GM12878 (cell line): ENCODE data around the gene ALDH18A1. TPM values are rescaled to one million over a fixed set of nuclear protein-coding genes. Genes with fewer than 3 reads are reported as not detected.

Experiments
- ATAC-seq: fragments of 200-7000 bp; cut with Tn5 transposase; 3 replicates; pipeline ENCODE4 v1.9.1; 2020; ENCODE audit warnings: mild to moderate bottlenecking, moderate library complexity
- BruUV-seq: library from RNA; stranded (reverse); fragments of 400-500 nt; replicated peaks from 2 replicates; lab custom pipeline; 2021; lab: Mats Ljungman, UMichigan
- CTCF ChIA-PET: fragments of 300-600 bp; sonication (Branson Sonifier 250); formaldehyde crosslinking; extraction: SDS; loops from one replicate; lab custom pipeline; 2021; ENCODE audit warnings: inconsistent platforms; lab: Yijun Ruan, JAX
- POLR2A ChIA-PET: fragments of 350-600 bp; formaldehyde crosslinking; extraction: SDS; loops from one replicate; lab custom pipeline; 2021; ENCODE audit warnings: inconsistent platforms; lab: Charles Lee
- RAD21 ChIA-PET: fragments of 300-600 bp; sonication (Branson Sonifier 250); formaldehyde crosslinking; loops from one replicate; lab custom pipeline; 2023; ENCODE audit warnings: antibody characterized with exemption; ENCODE audit not compliant: unreplicated experiment; lab: Charles Lee
- SMC1A ChIA-PET: fragments of 300-600 bp; sonication (Branson Sonifier 250); formaldehyde crosslinking; loops from one replicate; lab custom pipeline; 2023; ENCODE audit not compliant: unreplicated experiment, uncharacterized antibody; lab: Charles Lee
- DNase-seq: peaks from one replicate; pipeline ENCODE4 v3.0.0-alpha.2; 2011; ENCODE audit warnings: low read depth, low spot score
- FAIRE-seq: peaks from 3 replicates; lab custom pipeline; 2011; peaks lifted over from hg19 to GRCh38; lab: Jason Lieb, UNC
- H2AFZ ChIP-seq: 2 replicates; pipeline ENCODE4 v1.6.0; 2011; ENCODE audit warnings: low read depth, low read length, control low read depth; ENCODE audit not compliant: control insufficient read depth
- H3K27ac ChIP-seq: 2 replicates; pipeline ENCODE4 v1.5.1; 2011; ENCODE audit warnings: control low read depth; ENCODE audit not compliant: control insufficient read depth, insufficient read depth
- H3K27me3 ChIP-seq, 2 experiments: replicated peaks in 1 of 2; 2 replicates each; pipeline versions ENCODE4 v1.6.0 to v1.6.1; 2011; ENCODE audit warnings: low read length in 1 of 2; ENCODE audit not compliant: control insufficient read depth in 2 of 2, insufficient read depth in 2 of 2
- H3K36me3 ChIP-seq, 2 experiments: 2 replicates each; pipeline ENCODE4 v1.5.1; 2011; ENCODE audit warnings: low read length in 1 of 2; ENCODE audit not compliant: control insufficient read depth in 2 of 2, insufficient read depth in 2 of 2
- H3K4me1 ChIP-seq: 2 replicates; pipeline ENCODE4 v1.6.1; 2011; ENCODE audit warnings: mild to moderate bottlenecking, low read length, moderate library complexity, mixed read lengths; ENCODE audit not compliant: control insufficient read depth, insufficient read depth
- H3K4me2 ChIP-seq: 2 replicates; pipeline ENCODE4 v1.6.0; 2011; ENCODE audit warnings: control low read depth; ENCODE audit not compliant: control insufficient read depth, insufficient read depth
- H3K4me3 ChIP-seq: fragments of 200-600 bp; sonication (generic); 2 replicates; pipeline ENCODE4 v1.5.1; 2016
- H3K79me2 ChIP-seq: 2 replicates; pipeline ENCODE4 v1.6.0; 2011; ENCODE audit warnings: low read length; ENCODE audit not compliant: control insufficient read depth, insufficient read depth
- H3K9ac ChIP-seq: 2 replicates; pipeline ENCODE4 v1.8.0; 2011; ENCODE audit warnings: low read length, control low read depth, mixed read lengths; ENCODE audit not compliant: control insufficient read depth, insufficient read depth
- H3K9me3 ChIP-seq: replicated peaks from 3 replicates; pipeline ENCODE4 v1.5.1; 2011; ENCODE audit warnings: mild to moderate bottlenecking, low read length; ENCODE audit not compliant: control insufficient read depth, insufficient read depth
- H4K20me1 ChIP-seq: 2 replicates; pipeline ENCODE4 v1.6.0; 2011; ENCODE audit not compliant: control insufficient read depth, insufficient read depth
- CBFB ChIP-seq: IDR thresholded peaks from 2 replicates; pipeline ENCODE4 v1.6.1; 2016; ENCODE audit warnings: antibody characterized with exemption, low read depth
- ESRRA ChIP-seq: IDR thresholded peaks from 2 replicates; pipeline ENCODE4 v1.6.1; 2012; ENCODE audit warnings: mild to moderate bottlenecking, low read length, improper control_type of control experiment
- HDAC2 ChIP-seq: fragments of 200-600 bp; sonication (generic); IDR thresholded peaks from 2 replicates; pipeline ENCODE4 v1.6.1; 2017
- IRF4 ChIP-seq: IDR thresholded peaks from 2 replicates; pipeline ENCODE4 v1.6.1; 2011; ENCODE audit warnings: low read depth, low read length
- MEF2B ChIP-seq: fragments of 450-650 bp; IDR thresholded peaks from 2 replicates; pipeline ENCODE4 v1.6.1; 2018; ENCODE audit warnings: mild to moderate bottlenecking, moderate library complexity; ENCODE audit not compliant: partially characterized antibody, poor library complexity, severe bottlenecking
- NFXL1 ChIP-seq: fragments of 450-650 bp; IDR thresholded peaks from 2 replicates; pipeline ENCODE4 v1.6.1; 2017; ENCODE audit warnings: antibody characterized with exemption, mild to moderate bottlenecking, borderline replicate concordance
- NR2F1 ChIP-seq: fragments of 450-650 bp; conservative IDR thresholded peaks from 2 replicates; pipeline ENCODE4 v1.6.1; 2017; ENCODE audit warnings: mild to moderate bottlenecking
- POLR2AphosphoS2 ChIP-seq: IDR thresholded peaks from 2 replicates; pipeline ENCODE4 v1.6.1; 2011; ENCODE audit warnings: low read depth, mild to moderate bottlenecking, low read length, improper control_type of control experiment, moderate library complexity
- RFX5 ChIP-seq: IDR thresholded peaks from 2 replicates; pipeline ENCODE4 v1.6.1; 2011; ENCODE audit warnings: low read depth, low read length, improper control_type of control experiment
- SPI1 ChIP-seq: IDR thresholded peaks from 2 replicates; pipeline ENCODE4 v1.6.1; 2011; ENCODE audit warnings: low read depth, mild to moderate bottlenecking, low read length, moderate library complexity, borderline replicate concordance; ENCODE audit not compliant: insufficient read depth
- SREBF1 ChIP-seq: IDR thresholded peaks from 2 replicates; pipeline ENCODE4 v1.6.1; 2012; ENCODE audit warnings: mild to moderate bottlenecking, low read length
- SUPT20H ChIP-seq: IDR thresholded peaks from 2 replicates; pipeline ENCODE4 v1.6.1; 2011; ENCODE audit warnings: low read depth, mild to moderate bottlenecking, low read length, moderate library complexity, borderline replicate concordance; ENCODE audit not compliant: control insufficient read depth
- ZNF622 ChIP-seq: fragments of 450-650 bp; IDR thresholded peaks from 2 replicates; pipeline ENCODE4 v1.6.1; 2017; ENCODE audit warnings: mild to moderate bottlenecking, inconsistent platforms
- WGBS: methylation state at CpG from one replicate; pipeline ENCODE4 v1.1.6; 2016; ENCODE audit warnings: low lambda C conversion rate; ENCODE audit not compliant: insufficient replicate concordance, insufficient coverage; ENCODE audit errors: missing lambda C conversion rate; 5-methylcytosine and 5-hydroxymethylcytosine counted together
- in situ Hi-C: fragments of 300-500 bp; cut with MboI; formaldehyde crosslinking; loops from 9 replicates; pipeline ENCODE4 v1.14.3; 2018; ENCODE audit warnings: mixed read lengths
- intact Hi-C: fragments of 100-400 bp; cut with micrococcal nuclease; formaldehyde crosslinking; loops from one replicate; pipeline ENCODE4 v1.14.2; 2022; ENCODE audit not compliant: unreplicated experiment
- polyA plus RNA-seq, 11 experiments: library from polyadenylated mRNA; depleted of rRNA in 4 of 11; unstranded in 6 of 11; stranded (reverse) in 5 of 11; fragments of >200 nt; fragmentation: Nextera tagmentation in 4 of 11; fragmentation: Illumina TruSeq in 1 of 11; extraction: Ambion mirVana in 4 of 11; extraction: Trizol in 1 of 11; gene quantifications; 1 replicate in 1 of 11; 2 replicates in 10 of 11; pipeline versions ENCODE4 v1.2.1 to v1.2.3, GENCODE V29; 2011 to 2016; ENCODE audit warnings: inconsistent platforms in 2 of 11, missing spikeins in 2 of 11, low read depth in 1 of 11
- total RNA-seq, 4 experiments: library from RNA; depleted of rRNA in 3 of 4; stranded (reverse); fragments of >200 nt in 3 of 4; fragmentation: Illumina TruSeq in 1 of 4; extraction: Trizol in 1 of 4; gene quantifications; 2 replicates each; pipeline versions ENCODE4 v1.2.1 to v1.2.3, GENCODE V29; 2013 to 2021
- TF ChIP-seq, protein P1 (sequence below): fragments of 450-650 bp; IDR thresholded peaks from 2 replicates; pipeline ENCODE4 v1.6.1; 2016; ENCODE audit warnings: mild to moderate bottlenecking
- TF ChIP-seq, protein P2 (sequence below): IDR thresholded peaks from 2 replicates; pipeline ENCODE4 v1.6.1; 2012; ENCODE audit warnings: low read depth, low read length, improper control_type of control experiment

The ALDH18A1 gene
- total and polyA plus RNA-seq, 10 of the 15 experiments (the other 5 are each of a cell fraction or from before 2014, with no cell fraction given) = 24.3 to 118 (median 99.3) TPM

DNA sequence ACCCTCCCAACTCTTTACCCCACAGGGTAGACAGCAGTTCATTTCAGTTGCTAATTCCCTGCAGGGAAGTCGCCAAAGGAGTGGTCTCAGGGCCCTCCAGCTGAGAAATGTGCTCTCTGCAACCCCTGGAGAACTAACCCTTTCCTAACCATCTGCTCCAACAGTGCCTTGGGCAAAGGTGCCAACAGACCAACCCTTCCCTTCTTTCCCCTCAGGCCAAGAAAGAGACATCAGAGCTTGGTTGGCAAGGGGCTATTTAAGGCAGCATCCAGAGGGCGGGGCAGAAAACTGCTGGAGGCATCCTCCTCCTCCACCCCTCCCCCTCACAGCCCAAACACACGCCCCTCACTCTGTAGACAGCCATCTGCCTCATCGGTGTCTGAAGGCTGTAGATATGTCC lies 97.0 kb downstream of the ALDH18A1 start:
- in situ Hi-C loops = no loop called here
- no peak for FAIRE-seq

DNA sequence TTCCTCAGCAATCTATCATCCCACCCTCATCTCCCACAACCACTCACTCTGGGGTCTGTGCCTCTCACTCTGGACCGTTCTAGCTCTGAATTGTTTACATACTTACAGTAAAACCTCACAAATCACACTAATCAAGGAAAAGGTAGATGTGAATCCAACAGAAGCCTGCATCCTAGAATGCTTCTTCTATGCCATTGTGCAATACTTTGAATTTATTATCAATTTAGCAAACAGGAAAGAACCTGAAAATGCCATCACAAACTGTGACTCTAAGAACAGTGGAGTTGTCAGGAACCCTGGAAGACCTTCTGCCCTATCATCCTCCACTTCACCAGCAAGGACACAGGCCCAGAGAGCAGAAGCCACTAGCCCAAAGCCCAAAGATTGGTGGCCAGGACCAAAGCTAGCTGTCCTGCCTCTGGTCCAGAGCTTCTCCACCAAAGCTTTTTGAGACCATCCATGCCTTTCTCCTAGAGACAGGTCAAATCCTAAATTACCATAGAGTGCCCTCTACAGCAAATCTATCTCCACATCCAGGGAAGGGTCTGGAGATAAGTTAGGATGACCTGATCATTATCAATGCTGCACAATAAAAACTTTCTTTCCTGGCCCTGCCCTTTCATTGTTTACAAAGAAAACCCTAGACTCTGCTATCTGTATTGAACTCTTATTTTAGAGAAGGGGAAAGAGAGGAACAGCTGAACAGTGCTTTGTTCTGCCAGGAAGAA lies 97.8 kb downstream of the ALDH18A1 start:
- ATAC-seq (no peak), FAIRE-seq (no peak), DNase-seq (no peak)
- H3K9me3 ChIP-seq = no peaks in the 10 kb centered on the region
- no peaks in the 10 kb centered on the region for H3K79me2 ChIP-seq
- H4K20me1 ChIP-seq = peaks cover 2% of the 10 kb centered on the region; the same call in 1 of the 2 replicates
- H3K27me3 ChIP-seq = peaks cover 3% of the 10 kb centered on the region in 2 experiments; a peak in 3 of 4 replicates
- ChIA-PET CTCF (no interaction called here), SMC1A (no interaction called here), POLR2A (no interaction called here), RAD21 (no interaction called here)
- H2AFZ ChIP-seq = no peak overlapping the region
- BruUV-seq = no TSS peak
- in situ Hi-C loops (no loop called here), intact Hi-C loops (no loop called here)
- H3K36me3 ChIP-seq = no peaks in the 10 kb centered on the region
- WGBS = 19% methylated on average over 1 of the region's 1 CpG
- no peaks in the 10 kb centered on the region; the same call in 1 of the 2 replicates for H3K4me1 ChIP-seq
- H3K9ac ChIP-seq = no peak overlapping the region
- H3K4me3 ChIP-seq = no peak overlapping the region
- H3K4me2 ChIP-seq = no peak overlapping the region
- H3K27ac ChIP-seq = no peak overlapping the region
- TF ChIP-seq POLR2AphosphoS2 = no peak
- TF ChIP-seq NR2F1 = no peak
- TF ChIP-seq NFXL1 = no peak
- TF ChIP-seq RFX5 = no peak
- TF ChIP-seq, protein P1, sequence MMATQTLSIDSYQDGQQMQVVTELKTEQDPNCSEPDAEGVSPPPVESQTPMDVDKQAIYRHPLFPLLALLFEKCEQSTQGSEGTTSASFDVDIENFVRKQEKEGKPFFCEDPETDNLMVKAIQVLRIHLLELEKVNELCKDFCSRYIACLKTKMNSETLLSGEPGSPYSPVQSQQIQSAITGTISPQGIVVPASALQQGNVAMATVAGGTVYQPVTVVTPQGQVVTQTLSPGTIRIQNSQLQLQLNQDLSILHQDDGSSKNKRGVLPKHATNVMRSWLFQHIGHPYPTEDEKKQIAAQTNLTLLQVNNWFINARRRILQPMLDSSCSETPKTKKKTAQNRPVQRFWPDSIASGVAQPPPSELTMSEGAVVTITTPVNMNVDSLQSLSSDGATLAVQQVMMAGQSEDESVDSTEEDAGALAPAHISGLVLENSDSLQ = no peak
- no peak for TF ChIP-seq ZNF622
- TF ChIP-seq SPI1 = no peak
- TF ChIP-seq MEF2B = no peak
- no peak for TF ChIP-seq SUPT20H
- no peak for TF ChIP-seq CBFB

More for the DNA sequence above, 97.0 kb downstream of the ALDH18A1 start:
- peaks cover 3% of the 10 kb centered on the region in 2 experiments; a peak in 3 of 4 replicates for H3K27me3 ChIP-seq
- TF ChIP-seq SREBF1 (no peak), ESRRA (no peak), IRF4 (no peak), HDAC2 (no peak)
- TF ChIP-seq, protein P2, sequence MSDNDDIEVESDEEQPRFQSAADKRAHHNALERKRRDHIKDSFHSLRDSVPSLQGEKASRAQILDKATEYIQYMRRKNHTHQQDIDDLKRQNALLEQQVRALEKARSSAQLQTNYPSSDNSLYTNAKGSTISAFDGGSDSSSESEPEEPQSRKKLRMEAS = no peak
- H3K27ac ChIP-seq = no peak overlapping the region
- ChIA-PET CTCF (no interaction called here), RAD21 (no interaction called here), POLR2A (no interaction called here), SMC1A (no interaction called here)
- no TSS peak for BruUV-seq
- no peaks in the 10 kb centered on the region for H3K36me3 ChIP-seq
- H3K4me1 ChIP-seq = no peaks in the 10 kb centered on the region; the same call in 1 of the 2 replicates
- no peak for ATAC-seq
- no peak overlapping the region for H3K4me2 ChIP-seq
- no peaks in the 10 kb centered on the region for H3K79me2 ChIP-seq
- 52% methylated on average over 4 of the region's 4 CpGs for WGBS
- H3K9me3 ChIP-seq = no peaks in the 10 kb centered on the region
- DNase-seq = no peak
- intact Hi-C loops = no loop called here
- no peak overlapping the region for H2AFZ ChIP-seq
- H3K4me3 ChIP-seq = no peak overlapping the region
- peaks cover 2% of the 10 kb centered on the region; the same call in 1 of the 2 replicates for H4K20me1 ChIP-seq
- no peak overlapping the region for H3K9ac ChIP-seq
